Naive B cell (primary cell): ENCODE measurements around the gene PIAS1. TPM values are rescaled to one million over a fixed set of nuclear protein-coding genes. Genes with fewer than 3 reads are reported as not detected.
"Not testable (repeated sequence)": the region's sequence is repeated elsewhere in the genome, so short reads cannot be mapped to it uniquely, and the experiment has no call there.

Experiments
- ATAC-seq, 2 donors: fragments of 150-1000 bp; cut with Tn5 transposase; 2 replicates each; pipeline ENCODE4 v1.10.0; 2021; ENCODE audit warnings: low read depth in 2 of 2, mild to moderate bottlenecking in 2 of 2, moderate library complexity in 2 of 2
- DNase-seq: peaks from one replicate; pipeline ENCODE4 v3.0.0; 2022
- H3K27ac Mint-ChIP-seq, 6 donors: one replicate each; pipeline ENCODE4 v1.8.0; 2020 to 2022; ENCODE audit warnings: mild to moderate bottlenecking in 6 of 6, mixed read lengths in 6 of 6, moderate library complexity in 5 of 6, inconsistent platforms in 2 of 6
- H3K27me3 Mint-ChIP-seq, 3 donors: one replicate each; pipeline ENCODE4 v1.8.0; 2021 to 2022; ENCODE audit warnings: mixed read lengths in 3 of 3, mild to moderate bottlenecking in 1 of 3
- H3K36me3 Mint-ChIP-seq, 2 donors: one replicate each; pipeline ENCODE4 v1.8.0; 2020 to 2022; ENCODE audit warnings: mixed read lengths in 2 of 2, inconsistent platforms in 1 of 2, mild to moderate bottlenecking in 1 of 2
- H3K4me1 Mint-ChIP-seq, 3 donors: one replicate each; pipeline ENCODE4 v1.8.0; 2020 to 2022; ENCODE audit warnings: mixed read lengths in 3 of 3, inconsistent platforms in 1 of 3, mild to moderate bottlenecking in 1 of 3, moderate library complexity in 1 of 3
- H3K4me3 Mint-ChIP-seq, 8 donors: one replicate each; pipeline ENCODE4 v1.8.0; 2020 to 2022; ENCODE audit warnings: mild to moderate bottlenecking in 8 of 8, mixed read lengths in 8 of 8, moderate library complexity in 8 of 8, inconsistent platforms in 2 of 8
- H3K9me3 Mint-ChIP-seq, 7 donors: one replicate each; pipeline ENCODE4 v1.8.0; 2020 to 2022; ENCODE audit warnings: mixed read lengths in 7 of 7, mild to moderate bottlenecking in 5 of 7, inconsistent platforms in 2 of 7, moderate library complexity in 1 of 7
- polyA plus RNA-seq, 6 donors: library from polyadenylated mRNA; unstranded; fragments of 300-500 nt; fragmentation: Illumina TruSeq; gene quantifications; one replicate each; pipeline ENCODE4 v1.2.3, GENCODE V29; 2021; ENCODE audit warnings: low read depth in 6 of 6

The PIAS1 gene
- polyA plus RNA-seq, 6 donors from 2014 or later, result 141 to 207 (median 162) TPM

- no peaks in the 10 kb centered on the region for H3K27me3 Mint-ChIP-seq
- peaks cover 7 to 16% (median 16%) of the 10 kb centered on the region in 3 donors for H3K4me1 Mint-ChIP-seq
- no peaks in the 10 kb centered on the region for H3K9me3 Mint-ChIP-seq
- no peak overlapping the region for H3K4me3 Mint-ChIP-seq
- DNase-seq, result no peak
- peaks cover 0 to 7% of the 10 kb centered on the region in 2 donors for H3K36me3 Mint-ChIP-seq
- peak overlapping the region in 1 of 6 donors; percentile 49 for H3K27ac Mint-ChIP-seq
- no peak for ATAC-seq
These were observed 160.7 kb downstream of the PIAS1 start for GRCh38 chr15:68214838-68215254.

- H3K4me3 Mint-ChIP-seq, result no peak overlapping the region
- H3K27ac Mint-ChIP-seq, result peak overlapping the region in 1 of 6 donors; percentile 24
- no peaks in the 10 kb centered on the region for H3K9me3 Mint-ChIP-seq
- DNase-seq (no peak), ATAC-seq (no peak)
- peaks cover 0 to 7% (median 4%) of the 10 kb centered on the region in 3 donors for H3K4me1 Mint-ChIP-seq
- H3K27me3 Mint-ChIP-seq, result no peaks in the 10 kb centered on the region
- H3K36me3 Mint-ChIP-seq, result peaks cover 0 to 7% of the 10 kb centered on the region in 2 donors
These were observed 163.2 kb downstream of the PIAS1 start for GRCh38 chr15:68217341-68217740.

GRCh38 chr15:68218331-68218730 lies 164.2 kb downstream of the PIAS1 start:
- H3K27me3 Mint-ChIP-seq, result no peaks in the 10 kb centered on the region
- peaks cover 0 to 7% of the 10 kb centered on the region in 2 donors for H3K36me3 Mint-ChIP-seq
- H3K9me3 Mint-ChIP-seq, result no peaks in the 10 kb centered on the region
- peaks cover 3 to 10% (median 7%) of the 10 kb centered on the region in 3 donors for H3K4me1 Mint-ChIP-seq
- no peak overlapping the region for H3K4me3 Mint-ChIP-seq
- DNase-seq (no peak), ATAC-seq (no peak)
- no peak overlapping the region for H3K27ac Mint-ChIP-seq

GRCh38 chr15:68218847-68219798 lies 165.0 kb downstream of the PIAS1 start:
- Mint-ChIP-seq H3K4me1 (peaks cover 3 to 11% (median 7%) of the 10 kb centered on the region in 3 donors), H3K27ac (no peak overlapping the region), H3K4me3 (peak overlapping the region in 1 of 8 donors; percentile 81), H3K9me3 (no peaks in the 10 kb centered on the region), H3K36me3 (peaks cover 0 to 7% of the 10 kb centered on the region in 2 donors), H3K27me3 (no peaks in the 10 kb centered on the region)
- no peak for DNase-seq
- no peak for ATAC-seq

GRCh38 chr15:68220489-68220888 lies 166.4 kb downstream of the PIAS1 start:
- Mint-ChIP-seq H3K27ac (peak overlapping the region in 2 of 6 donors; percentile 31 to 57), H3K4me1 (peaks cover 16 to 23% (median 17%) of the 10 kb centered on the region in 3 donors), H3K9me3 (no peaks in the 10 kb centered on the region), H3K36me3 (peaks cover 0 to 7% of the 10 kb centered on the region in 2 donors), H3K4me3 (no peak overlapping the region), H3K27me3 (no peaks in the 10 kb centered on the region)
- DNase-seq, result no peak
- ATAC-seq, result no peak

- H3K27ac Mint-ChIP-seq, result no peak overlapping the region
These were observed 166.9 kb downstream of the PIAS1 start for GRCh38 chr15:68220967-68221366.

GRCh38 chr15:68221530-68222431 lies 167.7 kb downstream of the PIAS1 start:
- not testable (repeated sequence) for H3K36me3 Mint-ChIP-seq, H3K27me3 Mint-ChIP-seq, DNase-seq, H3K27ac Mint-ChIP-seq, H3K9me3 Mint-ChIP-seq, H3K4me3 Mint-ChIP-seq, ATAC-seq
- H3K4me1 Mint-ChIP-seq, result peaks cover 11 to 28% (median 26%) of the 10 kb centered on the region in 3 donors

More at GRCh38 chr15:68220967-68221366, 166.9 kb downstream of the PIAS1 start:
- peaks cover 0 to 7% of the 10 kb centered on the region in 2 donors for H3K36me3 Mint-ChIP-seq
- DNase-seq (no peak), ATAC-seq (no peak)
- H3K9me3 Mint-ChIP-seq, result no peaks in the 10 kb centered on the region
- no peaks in the 10 kb centered on the region for H3K27me3 Mint-ChIP-seq
- H3K4me1 Mint-ChIP-seq, result peaks cover 17 to 28% (median 20%) of the 10 kb centered on the region in 3 donors
- no peak overlapping the region for H3K4me3 Mint-ChIP-seq

- H3K4me3 Mint-ChIP-seq, DNase-seq, H3K27ac Mint-ChIP-seq, H3K36me3 Mint-ChIP-seq, H3K9me3 Mint-ChIP-seq, ATAC-seq, H3K27me3 Mint-ChIP-seq: not testable (repeated sequence)
- H3K4me1 Mint-ChIP-seq, result peaks cover 11 to 33% (median 27%) of the 10 kb centered on the region in 3 donors
These were observed 168.3 kb downstream of the PIAS1 start for GRCh38 chr15:68222432-68222743.

GRCh38 chr15:68223171-68223570 lies 169.1 kb downstream of the PIAS1 start:
- Mint-ChIP-seq H3K9me3 (no peaks in the 10 kb centered on the region), H3K27ac (peak overlapping the region in 1 of 6 donors; percentile 68)

GRCh38 chr15:68224108-68224507 lies 170.0 kb downstream of the PIAS1 start:
- H3K27ac Mint-ChIP-seq, result no peak overlapping the region
- ATAC-seq, result no peak

More at GRCh38 chr15:68223171-68223570, 169.1 kb downstream of the PIAS1 start:
- Mint-ChIP-seq H3K4me1 (peaks cover 11 to 37% (median 33%) of the 10 kb centered on the region in 3 donors), H3K27me3 (no peaks in the 10 kb centered on the region), H3K36me3 (no peaks in the 10 kb centered on the region), H3K4me3 (peak overlapping the region in 2 of 8 donors; percentile 5 to 25)
- DNase-seq (no peak), ATAC-seq (no peak)

GRCh38 chr15:68224546-68225250 lies 170.6 kb downstream of the PIAS1 start:
- peak overlapping the region in 3 of 6 donors; percentile 41 to 93 (median 71) for H3K27ac Mint-ChIP-seq
- peaks cover 19 to 45% (median 40%) of the 10 kb centered on the region in 3 donors for H3K4me1 Mint-ChIP-seq
- H3K4me3 Mint-ChIP-seq, result peak overlapping the region; percentile 27 to 61 (median 48)
- H3K27me3 Mint-ChIP-seq, result no peaks in the 10 kb centered on the region
- peak; percentile 42 for DNase-seq
- ATAC-seq, result peak in 1 of 2 donors; percentile 8
- no peaks in the 10 kb centered on the region for H3K36me3 Mint-ChIP-seq
- H3K9me3 Mint-ChIP-seq, result no peaks in the 10 kb centered on the region

More at GRCh38 chr15:68224108-68224507, 170.0 kb downstream of the PIAS1 start:
- no peaks in the 10 kb centered on the region for H3K27me3 Mint-ChIP-seq
- H3K4me1 Mint-ChIP-seq, result peaks cover 19 to 44% (median 40%) of the 10 kb centered on the region in 3 donors
- H3K4me3 Mint-ChIP-seq, result no peak overlapping the region
- H3K9me3 Mint-ChIP-seq, result no peaks in the 10 kb centered on the region
- no peaks in the 10 kb centered on the region for H3K36me3 Mint-ChIP-seq
- DNase-seq, result no peak

GRCh38 chr15:68225442-68225841 lies 171.3 kb downstream of the PIAS1 start:
- not testable (repeated sequence) for H3K36me3 Mint-ChIP-seq, ATAC-seq, H3K27me3 Mint-ChIP-seq, DNase-seq, H3K9me3 Mint-ChIP-seq
- Mint-ChIP-seq H3K27ac (peak overlapping the region in 3 of 6 donors; percentile 35 to 71 (median 41)), H3K4me3 (peak overlapping the region in 5 of 8 donors; percentile 41 to 61 (median 54)), H3K4me1 (peaks cover 25 to 52% (median 48%) of the 10 kb centered on the region in 3 donors)
